A673 (cell line): ENCODE results near the gene CBLL2. TPM values are rescaled to one million over a fixed set of nuclear protein-coding genes. Genes with fewer than 3 reads are reported as not detected.

ENCODE experiments used
- BruUV-seq: library from RNA; stranded (reverse); fragments of 400-500 nt; replicated peaks from 2 replicates; lab custom pipeline; 2021; lab: Mats Ljungman, UMichigan
- CTCF ChIA-PET: fragments of 300-600 bp; sonication (Branson Sonifier 250); formaldehyde crosslinking; loops from one replicate; lab custom pipeline; 2022; ENCODE audit warnings: antibody characterized with exemption; lab: Charles Lee
- POLR2A ChIA-PET: fragments of 300-600 bp; sonication (Branson Sonifier 250); formaldehyde crosslinking; loops from one replicate; lab custom pipeline; 2022; ENCODE audit warnings: antibody characterized with exemption; ENCODE audit not compliant: low non-redundant PET; lab: Charles Lee
- DNase-seq: peaks from one replicate; pipeline ENCODE4 v3.0.0-alpha.2; 2015; ENCODE audit warnings: low spot score
- H3K27ac ChIP-seq: fragments of 200-600 bp; sonication (generic); 2 replicates; pipeline ENCODE4 v1.5.1; 2016; ENCODE audit warnings: mixed run types, low read depth, mild to moderate bottlenecking, mixed read lengths, antibody characterized with exemption, low read length; ENCODE audit not compliant: poor library complexity, severe bottlenecking
- H3K27me3 ChIP-seq: fragments of 200-600 bp; sonication (generic); replicated peaks from 2 replicates; pipeline ENCODE4 v1.6.1; 2017; ENCODE audit warnings: mixed run types, low read depth, mild to moderate bottlenecking, mixed read lengths, antibody characterized with exemption, low read length; ENCODE audit not compliant: insufficient read depth, poor library complexity
- H3K36me3 ChIP-seq: fragments of 200-600 bp; sonication (generic); 2 replicates; pipeline ENCODE4 v1.6.1; 2016; ENCODE audit warnings: mixed run types, mild to moderate bottlenecking, mixed read lengths, antibody characterized with exemption, low read length; ENCODE audit not compliant: insufficient read depth, poor library complexity, severe bottlenecking
- H3K4me1 ChIP-seq: fragments of 200-600 bp; sonication (generic); 2 replicates; pipeline ENCODE4 v1.6.1; 2017; ENCODE audit warnings: mixed run types, mild to moderate bottlenecking, mixed read lengths, antibody characterized with exemption, low read length; ENCODE audit not compliant: insufficient read depth, poor library complexity, severe bottlenecking
- H3K4me3 ChIP-seq: fragments of 200-600 bp; sonication (generic); 2 replicates; pipeline ENCODE4 v1.5.1; 2016; ENCODE audit warnings: low read depth, mixed run types, mild to moderate bottlenecking, mixed read lengths, low read length; ENCODE audit not compliant: poor library complexity, severe bottlenecking
- H3K9me3 ChIP-seq: fragments of 200-600 bp; sonication (generic); 2 replicates; pipeline ENCODE4 v1.6.1; 2016; ENCODE audit warnings: mixed run types, low read depth, mild to moderate bottlenecking, mixed read lengths, antibody characterized with exemption, low read length; ENCODE audit not compliant: poor library complexity, severe bottlenecking
- EZH2 ChIP-seq: fragments of 200-600 bp; sonication (generic); IDR thresholded peaks from 2 replicates; pipeline ENCODE4 v1.6.1; 2017; ENCODE audit warnings: borderline replicate concordance, low read depth, mild to moderate bottlenecking, mixed read lengths, antibody characterized with exemption, low read length; ENCODE audit not compliant: poor library complexity, severe bottlenecking
- intact Hi-C: fragments of 100-400 bp; cut with micrococcal nuclease; formaldehyde crosslinking; loops from one replicate; pipeline ENCODE4 v1.10.0; 2022; ENCODE audit not compliant: unreplicated experiment
- total RNA-seq: library from RNA; stranded (reverse); gene quantifications from 2 replicates; pipeline ENCODE4 v1.2.3, GENCODE V29; 2021
- TF ChIP-seq, protein P1 (sequence below): fragments of 300-800, 200-600 bp; sonication (generic); conservative IDR thresholded peaks from 2 replicates; pipeline ENCODE4 v1.5.1; 2017; ENCODE audit warnings: low read depth, mild to moderate bottlenecking, antibody characterized with exemption, low read length, moderate library complexity, mixed read lengths

CBLL2 gene
- total RNA-seq, 1 experiment from 2014 or later: not detected

DNA sequence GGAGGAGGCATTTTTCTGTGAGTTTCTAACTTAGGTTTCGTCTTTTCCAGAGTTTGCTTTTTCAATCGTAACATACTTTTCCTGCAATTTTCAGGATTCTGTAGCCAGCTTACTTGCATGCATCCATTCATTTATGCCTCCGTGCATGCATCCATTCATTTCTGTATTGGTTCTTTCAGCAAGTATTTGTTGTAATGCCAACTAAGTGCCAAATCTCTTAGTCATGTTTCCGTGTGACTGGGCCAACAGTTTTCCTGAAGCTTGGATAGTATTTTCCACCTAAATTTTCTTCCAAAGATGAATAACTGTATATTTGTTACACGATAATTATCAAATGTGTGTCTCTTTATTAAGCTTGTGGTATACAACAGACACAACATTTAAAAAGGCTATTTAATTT, 41.5 kb downstream of the CBLL2 start:
- TF ChIP-seq EZH2: no peak
- TF ChIP-seq, protein P1, sequence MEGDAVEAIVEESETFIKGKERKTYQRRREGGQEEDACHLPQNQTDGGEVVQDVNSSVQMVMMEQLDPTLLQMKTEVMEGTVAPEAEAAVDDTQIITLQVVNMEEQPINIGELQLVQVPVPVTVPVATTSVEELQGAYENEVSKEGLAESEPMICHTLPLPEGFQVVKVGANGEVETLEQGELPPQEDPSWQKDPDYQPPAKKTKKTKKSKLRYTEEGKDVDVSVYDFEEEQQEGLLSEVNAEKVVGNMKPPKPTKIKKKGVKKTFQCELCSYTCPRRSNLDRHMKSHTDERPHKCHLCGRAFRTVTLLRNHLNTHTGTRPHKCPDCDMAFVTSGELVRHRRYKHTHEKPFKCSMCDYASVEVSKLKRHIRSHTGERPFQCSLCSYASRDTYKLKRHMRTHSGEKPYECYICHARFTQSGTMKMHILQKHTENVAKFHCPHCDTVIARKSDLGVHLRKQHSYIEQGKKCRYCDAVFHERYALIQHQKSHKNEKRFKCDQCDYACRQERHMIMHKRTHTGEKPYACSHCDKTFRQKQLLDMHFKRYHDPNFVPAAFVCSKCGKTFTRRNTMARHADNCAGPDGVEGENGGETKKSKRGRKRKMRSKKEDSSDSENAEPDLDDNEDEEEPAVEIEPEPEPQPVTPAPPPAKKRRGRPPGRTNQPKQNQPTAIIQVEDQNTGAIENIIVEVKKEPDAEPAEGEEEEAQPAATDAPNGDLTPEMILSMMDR: no peak

DNA sequence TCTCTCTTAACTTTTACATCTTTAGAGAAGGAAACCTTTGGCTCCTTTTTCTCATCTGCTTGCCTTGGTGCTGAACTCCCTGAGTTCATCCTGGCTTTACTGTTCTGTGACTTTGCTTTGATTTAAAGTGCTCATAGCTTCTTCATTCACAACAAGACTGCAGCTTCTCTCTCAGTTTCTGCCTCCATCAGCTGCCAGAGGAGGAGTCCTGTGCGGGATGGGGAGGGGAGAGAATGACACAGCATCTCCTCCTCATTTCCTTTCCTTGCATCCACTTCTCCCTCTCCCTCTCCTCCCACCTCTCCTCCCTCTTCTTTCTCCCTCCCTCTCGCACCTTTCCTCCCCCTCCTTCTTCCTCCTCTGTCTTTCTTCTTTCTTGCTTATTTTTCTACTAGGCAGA, 42.0 kb downstream of the CBLL2 start:
- BruUV-seq: no TSS peak
- Histone ChIP-seq H3K4me3 (no peak overlapping the region), H3K36me3 (no peaks in the 10 kb centered on the region), H3K27me3 (no peaks in the 10 kb centered on the region), H3K4me1 (no peaks in the 10 kb centered on the region), H3K27ac (no peak overlapping the region), H3K9me3 (no peaks in the 10 kb centered on the region)
- no peak for TF ChIP-seq EZH2
- TF ChIP-seq, protein P1: no peak
- DNase-seq: peak; percentile 17
- ChIA-PET CTCF (no interaction called here), POLR2A (no interaction called here)
- intact Hi-C loops: no loop called here

More for the DNA sequence above, 41.5 kb downstream of the CBLL2 start:
- ChIA-PET CTCF (no interaction called here), POLR2A (no interaction called here)
- Histone ChIP-seq H3K27ac (no peak overlapping the region), H3K9me3 (no peaks in the 10 kb centered on the region), H3K4me3 (no peak overlapping the region), H3K4me1 (no peaks in the 10 kb centered on the region), H3K36me3 (no peaks in the 10 kb centered on the region), H3K27me3 (no peaks in the 10 kb centered on the region)
- no TSS peak for BruUV-seq
- no peak for DNase-seq
- intact Hi-C loops: no loop called here

- intact Hi-C loops: no loop called here
- Histone ChIP-seq H3K27ac (no peak overlapping the region), H3K4me1 (no peaks in the 10 kb centered on the region), H3K36me3 (no peaks in the 10 kb centered on the region), H3K27me3 (no peaks in the 10 kb centered on the region), H3K9me3 (no peaks in the 10 kb centered on the region), H3K4me3 (no peak overlapping the region)
- TF ChIP-seq EZH2: no peak
- TF ChIP-seq, protein P1: no peak
- DNase-seq: no peak
- POLR2A ChIA-PET: no interaction called here
- no TSS peak for BruUV-seq
- CTCF ChIA-PET: no interaction called here
Observed at GRCh38 chrX:22315151-22315550, 42.4 kb downstream of the CBLL2 start.
